Psoas muscle (tissue), 8 donors: ENCODE measurements around the gene ENAH. TPM values are rescaled to one million over a fixed set of nuclear protein-coding genes. Genes with fewer than 3 reads are reported as not detected.

Experiments used
- ATAC-seq, 4 donors: fragments of 200-7000 bp; cut with Tn5 transposase; one replicate each; pipeline ENCODE4 v1.9.1; 2020; ENCODE audit warnings: moderate library complexity in 3 of 4, mild to moderate bottlenecking in 2 of 4
- DNase-seq, 2 donors: peaks; one replicate each; pipeline ENCODE4 v3.0.0-alpha.2; 2020
- H3K27ac ChIP-seq: fragments of 200-600 bp; one replicate; pipeline ENCODE4 v1.8.0; 2022
- H3K27me3 ChIP-seq, 3 donors: fragments of 200-600 bp in 1 of 3; one replicate each; pipeline versions ENCODE4 v1.6.1 to v1.8.0; 2013 to 2022; ENCODE audit warnings: low read length in 2 of 3, mild to moderate bottlenecking in 2 of 3, moderate library complexity in 1 of 3; ENCODE audit not compliant: insufficient read depth in 3 of 3
- H3K36me3 ChIP-seq, 2 donors: fragments of 200-600 bp in 1 of 2; one replicate each; pipeline versions ENCODE4 v1.6.1 to v1.8.0; 2013 to 2022; ENCODE audit warnings: low read depth in 1 of 2, mild to moderate bottlenecking in 1 of 2, moderate library complexity in 1 of 2; ENCODE audit not compliant: insufficient read depth in 1 of 2
- H3K4me1 ChIP-seq: fragments of 200-600 bp; one replicate; pipeline ENCODE4 v1.8.0; 2022
- H3K4me3 ChIP-seq: fragments of 200-600 bp; one replicate; pipeline ENCODE4 v1.8.0; 2022; ENCODE audit warnings: mild to moderate bottlenecking
- H3K9me3 ChIP-seq: fragments of 200-600 bp; one replicate; pipeline ENCODE4 v1.8.0; 2022
- WGBS, 3 donors: extraction: QIAGEN DNeasy Blood & Tissue Kit; methylation state at CpG; one replicate each; pipeline versions ENCODE4 v1.1.6 to v1.1.7; 2013; 5-methylcytosine and 5-hydroxymethylcytosine counted together
- intact Hi-C, 2 donors: fragments of 100-400 bp; cut with DNase I; formaldehyde crosslinking; loops; one replicate each; pipeline versions ENCODE4 v1.11.0 to v1.14.2; 2022
- polyA plus RNA-seq, 3 donors: library from polyadenylated mRNA; stranded (reverse); fragments of 200-250 nt; gene quantifications; one replicate each; pipeline ENCODE4 v1.2.3, GENCODE V29; 2013
- total RNA-seq, 4 donors: library from RNA; stranded (reverse); fragmentation: NEBNext Ultra II Directional in 2 of 4; extraction: Animal tissue kit (Norgen Biotek cat#: 25700) in 2 of 4; gene quantifications; one replicate each; pipeline versions ENCODE4 v1.2.1 to v1.2.4, GENCODE V29; 2021 to 2023
- TF ChIP-seq, protein P1 (sequence below): fragments of 200-600 bp; IDR thresholded peaks from one replicate; pipeline ENCODE4 v1.8.0; 2022; ENCODE audit warnings: antibody characterized with exemption
- donor health status: healthy with polysubstance abuse.
- donor health status: DM: no; HTN: no; CAD: no; lungs with moderate emphysema.
- donor health status: Bipolar disorder and iron deficiency.
- donor health status: healthy.
- donor health status: DM: yes; HTN: yes; CAD: no.
- donor health status: DM: no; HTN: no; CAD: no.
- donor health status: DM: no; HTN: no; CAD: no.
- donor health status: DM: yes; HTN: yes; CAD: no.

Gene ENAH
- total and polyA plus RNA-seq, 7 donors = 17.1 to 262 (median 119) TPM

DNA sequence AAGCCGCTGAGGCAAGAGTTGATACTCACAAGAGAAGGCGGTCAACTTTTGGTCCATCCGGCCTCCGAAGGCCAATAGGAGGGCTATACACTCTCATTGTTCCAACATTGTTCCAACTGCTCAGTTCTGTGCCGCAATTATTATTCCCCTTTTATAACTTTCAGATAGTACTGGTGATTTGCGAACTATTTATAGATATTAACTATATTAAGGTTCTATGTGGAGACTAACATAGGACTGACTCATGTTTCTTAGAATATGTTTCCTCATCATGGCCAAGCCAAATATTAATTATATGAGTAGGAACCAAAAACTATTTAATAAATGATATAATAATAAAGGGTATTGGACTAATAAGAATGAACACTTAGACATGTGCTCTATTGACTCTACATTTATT lies 128.4 kb downstream of the ENAH start:
- H3K4me1 ChIP-seq = peaks cover 49% of the 10 kb centered on the region
- DNase-seq (no peak), ATAC-seq (peak; percentile 87 to 91 (median 90))
- 48 to 56% (median 56%) methylated on average over 6 of the region's 6 CpGs for WGBS, 3 donors
- TF ChIP-seq, protein P1, sequence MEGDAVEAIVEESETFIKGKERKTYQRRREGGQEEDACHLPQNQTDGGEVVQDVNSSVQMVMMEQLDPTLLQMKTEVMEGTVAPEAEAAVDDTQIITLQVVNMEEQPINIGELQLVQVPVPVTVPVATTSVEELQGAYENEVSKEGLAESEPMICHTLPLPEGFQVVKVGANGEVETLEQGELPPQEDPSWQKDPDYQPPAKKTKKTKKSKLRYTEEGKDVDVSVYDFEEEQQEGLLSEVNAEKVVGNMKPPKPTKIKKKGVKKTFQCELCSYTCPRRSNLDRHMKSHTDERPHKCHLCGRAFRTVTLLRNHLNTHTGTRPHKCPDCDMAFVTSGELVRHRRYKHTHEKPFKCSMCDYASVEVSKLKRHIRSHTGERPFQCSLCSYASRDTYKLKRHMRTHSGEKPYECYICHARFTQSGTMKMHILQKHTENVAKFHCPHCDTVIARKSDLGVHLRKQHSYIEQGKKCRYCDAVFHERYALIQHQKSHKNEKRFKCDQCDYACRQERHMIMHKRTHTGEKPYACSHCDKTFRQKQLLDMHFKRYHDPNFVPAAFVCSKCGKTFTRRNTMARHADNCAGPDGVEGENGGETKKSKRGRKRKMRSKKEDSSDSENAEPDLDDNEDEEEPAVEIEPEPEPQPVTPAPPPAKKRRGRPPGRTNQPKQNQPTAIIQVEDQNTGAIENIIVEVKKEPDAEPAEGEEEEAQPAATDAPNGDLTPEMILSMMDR = no peak
- intact Hi-C loops = no loop called here
- H3K9me3 ChIP-seq = no peaks in the 10 kb centered on the region
- H3K27me3 ChIP-seq = no peaks in the 10 kb centered on the region
- peaks cover 0 to 7% of the 10 kb centered on the region in 2 donors for H3K36me3 ChIP-seq
- peak overlapping the region; percentile 56 for H3K27ac ChIP-seq
- peak overlapping the region; percentile 53 for H3K4me3 ChIP-seq

DNA sequence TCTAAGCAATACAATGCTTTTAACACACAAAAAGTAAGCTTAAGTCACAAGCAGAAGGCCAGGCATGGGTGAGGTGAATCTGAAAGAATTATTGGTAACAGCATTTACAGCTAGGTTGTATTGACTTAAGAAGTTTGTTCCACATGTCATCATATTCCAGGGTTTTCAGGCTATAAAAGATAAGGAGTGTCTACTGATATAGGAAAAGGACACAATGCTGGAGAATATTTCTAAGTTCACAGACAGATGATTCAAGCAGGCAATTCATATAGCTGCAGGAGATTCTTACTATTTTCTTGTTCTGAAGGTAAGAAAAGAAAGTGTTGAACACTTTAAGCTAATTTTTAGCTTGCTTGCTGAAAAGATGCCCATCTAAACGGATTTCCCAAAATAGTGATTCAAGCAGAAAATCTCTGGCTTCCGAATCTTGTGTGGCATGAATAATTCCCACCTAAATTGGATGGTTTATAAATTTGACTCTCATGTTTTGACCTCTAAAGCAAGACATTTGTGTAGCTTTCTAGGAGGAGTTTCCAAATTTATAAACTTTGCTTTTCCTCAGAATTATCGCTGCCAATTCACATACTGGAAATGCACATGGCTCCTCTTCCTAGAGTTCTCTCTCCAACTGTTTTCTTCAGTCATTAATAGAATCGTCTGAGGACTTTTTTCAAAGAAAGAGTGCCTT lies 129.5 kb downstream of the ENAH start:
- 34 to 49% (median 38%) methylated on average over 4 of the region's 4 CpGs for WGBS, 3 donors
- peak overlapping the region; percentile 53 for H3K4me3 ChIP-seq
- H3K27ac ChIP-seq = peak overlapping the region; percentile 56
- intact Hi-C loops = no loop called here
- H3K9me3 ChIP-seq = no peaks in the 10 kb centered on the region
- peaks cover 0 to 9% of the 10 kb centered on the region in 2 donors for H3K36me3 ChIP-seq
- H3K4me1 ChIP-seq = peaks cover 55% of the 10 kb centered on the region
- ATAC-seq = no peak
- DNase-seq = no peak
- no peaks in the 10 kb centered on the region for H3K27me3 ChIP-seq
- TF ChIP-seq, protein P1 = no peak

DNA sequence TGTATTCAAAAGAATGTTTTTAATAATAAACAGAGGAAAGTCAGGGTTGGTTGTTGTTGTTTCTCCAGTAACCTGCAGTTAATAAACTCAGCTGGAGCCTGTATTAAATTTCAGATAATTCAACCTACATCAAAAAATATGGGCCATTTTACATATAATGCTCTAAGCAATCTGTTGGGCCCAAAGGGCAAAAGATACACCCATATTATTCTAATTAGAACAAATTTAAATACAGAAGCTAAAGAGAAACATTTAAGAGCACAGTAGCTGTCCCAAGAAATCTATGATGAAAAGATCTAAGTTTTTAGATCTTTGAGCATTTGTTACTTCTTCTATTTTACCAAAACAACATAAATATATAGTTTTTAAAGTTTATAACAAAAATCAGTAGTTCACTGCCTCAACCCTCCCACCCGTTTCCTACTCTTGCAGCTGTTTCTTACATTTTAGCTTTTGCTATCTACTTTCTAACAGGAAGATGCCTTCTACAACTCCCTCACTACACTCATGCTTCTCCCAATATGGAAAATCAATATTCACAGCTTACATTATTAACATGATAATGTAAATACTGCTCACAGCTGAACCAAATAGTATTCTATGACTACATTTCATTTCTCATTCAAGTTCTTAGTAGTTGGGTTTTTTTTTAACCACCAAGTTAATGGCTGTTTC lies 130.2 kb downstream of the ENAH start:
- Histone ChIP-seq H3K27me3 (no peaks in the 10 kb centered on the region), H3K9me3 (no peaks in the 10 kb centered on the region), H3K4me1 (peaks cover 50% of the 10 kb centered on the region), H3K4me3 (peak overlapping the region; percentile 53), H3K36me3 (peaks cover 0 to 15% of the 10 kb centered on the region in 2 donors), H3K27ac (peak overlapping the region; percentile 56)
- intact Hi-C loops = no loop called here
- ATAC-seq (no peak), DNase-seq (no peak)
- WGBS, 3 donors = 54 to 68% (median 68%) methylated on average over 1 of the region's 1 CpG
- TF ChIP-seq, protein P1 = no peak

DNA sequence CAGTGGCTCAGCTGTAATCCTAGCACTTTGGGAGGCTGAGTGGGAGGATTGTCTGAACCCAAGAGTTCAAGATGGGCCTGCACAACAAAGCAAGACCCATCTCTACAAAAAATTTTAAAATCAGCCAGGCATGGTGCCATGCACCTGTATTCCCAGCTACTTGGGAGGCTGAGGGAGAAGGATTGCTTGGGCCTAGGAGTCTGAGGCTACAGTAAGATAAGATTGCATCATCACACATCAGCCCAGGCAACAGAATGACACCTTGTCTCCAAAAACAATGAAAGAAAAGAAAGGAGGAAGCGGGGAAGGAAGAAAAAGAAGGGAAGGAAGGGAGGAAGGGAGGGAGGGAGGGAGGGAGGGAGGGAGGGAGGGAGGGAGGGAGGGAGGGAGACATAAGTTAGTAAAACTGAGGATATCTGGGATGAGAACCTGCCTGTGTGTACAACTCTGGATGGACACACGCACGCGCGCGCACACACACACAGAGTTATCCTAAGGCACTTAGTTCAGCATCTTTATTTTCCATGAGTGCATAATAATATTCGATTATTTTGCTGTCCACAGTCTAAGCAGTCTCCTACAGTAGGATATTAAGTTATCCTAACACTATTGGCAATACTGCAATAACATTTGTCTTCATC lies 132.2 kb downstream of the ENAH start:
- ATAC-seq (no peak), DNase-seq (no peak)
- TF ChIP-seq, protein P1 = no peak
- H3K9me3 ChIP-seq = no peaks in the 10 kb centered on the region
- intact Hi-C loops = no loop called here
- no peak overlapping the region for H3K27ac ChIP-seq
- peaks cover 0 to 33% of the 10 kb centered on the region in 2 donors for H3K36me3 ChIP-seq
- WGBS, 3 donors = 96 to 99% (median 98%) methylated on average over 6 to 7 of the region's 7 CpGs
- H3K4me3 ChIP-seq = no peak overlapping the region
- H3K4me1 ChIP-seq = peaks cover 35% of the 10 kb centered on the region
- no peaks in the 10 kb centered on the region for H3K27me3 ChIP-seq
